ENCODE results near the gene KCNN1.
"Not testable (repeated sequence)": the region's sequence is repeated elsewhere in the genome, so short reads cannot be mapped to it uniquely, and the experiment has no call there.

- TF ChIP-seq, protein P1, sequence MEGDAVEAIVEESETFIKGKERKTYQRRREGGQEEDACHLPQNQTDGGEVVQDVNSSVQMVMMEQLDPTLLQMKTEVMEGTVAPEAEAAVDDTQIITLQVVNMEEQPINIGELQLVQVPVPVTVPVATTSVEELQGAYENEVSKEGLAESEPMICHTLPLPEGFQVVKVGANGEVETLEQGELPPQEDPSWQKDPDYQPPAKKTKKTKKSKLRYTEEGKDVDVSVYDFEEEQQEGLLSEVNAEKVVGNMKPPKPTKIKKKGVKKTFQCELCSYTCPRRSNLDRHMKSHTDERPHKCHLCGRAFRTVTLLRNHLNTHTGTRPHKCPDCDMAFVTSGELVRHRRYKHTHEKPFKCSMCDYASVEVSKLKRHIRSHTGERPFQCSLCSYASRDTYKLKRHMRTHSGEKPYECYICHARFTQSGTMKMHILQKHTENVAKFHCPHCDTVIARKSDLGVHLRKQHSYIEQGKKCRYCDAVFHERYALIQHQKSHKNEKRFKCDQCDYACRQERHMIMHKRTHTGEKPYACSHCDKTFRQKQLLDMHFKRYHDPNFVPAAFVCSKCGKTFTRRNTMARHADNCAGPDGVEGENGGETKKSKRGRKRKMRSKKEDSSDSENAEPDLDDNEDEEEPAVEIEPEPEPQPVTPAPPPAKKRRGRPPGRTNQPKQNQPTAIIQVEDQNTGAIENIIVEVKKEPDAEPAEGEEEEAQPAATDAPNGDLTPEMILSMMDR (IDR thresholded peaks at IDR 0.05) = not testable (repeated sequence)
- TF ChIP-seq POLR2A (IDR thresholded peaks at IDR 0.05) = not testable (repeated sequence)
Observed at GRCh38 chr19:17986569-17986968, 19.7 kb downstream of the KCNN1 start.

All from lower leg skin (tissue), 3 donors.